Peyer's patch (tissue), 4 donors: ENCODE data around the gene DEFB132.
"Not testable (repeated sequence)": the region's sequence is repeated elsewhere in the genome, so short reads cannot be mapped to it uniquely, and the experiment has no call there.

Experiments
- POLR2A ChIP-seq, 2 donors: fragments of 450-650 bp; IDR thresholded peaks; one replicate each; pipeline ENCODE4 v1.5.1; 2017; ENCODE audit warnings: antibody characterized with exemption in 2 of 2, mild to moderate bottlenecking in 2 of 2, moderate library complexity in 2 of 2
- TF ChIP-seq, protein P1 (sequence below), 6 experiments: fragments of 450-650 bp in 4 of 6; fragments of 200-600 bp in 2 of 6; sonication (generic) in 1 of 6; IDR thresholded peaks; one replicate each; pipeline ENCODE4 v1.5.1; 2017 to 2019; ENCODE audit warnings: antibody characterized with exemption in 6 of 6, mild to moderate bottlenecking in 3 of 6, moderate library complexity in 1 of 6

DNA sequence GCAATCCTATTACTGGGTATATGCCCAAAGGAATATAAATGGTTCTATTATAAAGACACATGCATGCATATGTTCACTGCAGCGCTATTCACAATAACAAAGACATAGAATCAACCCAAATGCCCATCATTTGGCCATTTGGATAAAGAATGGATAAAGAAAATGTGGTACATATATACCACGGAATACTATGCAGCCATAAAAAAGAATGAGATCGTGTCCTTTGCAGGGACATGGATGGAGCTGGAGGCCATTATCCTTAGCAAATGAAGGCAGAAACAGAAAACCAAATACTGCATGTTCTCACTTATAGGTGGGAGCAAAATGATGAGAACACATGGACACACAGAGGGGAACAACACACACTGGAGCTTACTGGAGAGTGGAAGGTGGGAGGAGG is 31.6 kb upstream of the DEFB132 start:
- not testable (repeated sequence) for TF ChIP-seq POLR2A (IDR thresholded peaks at IDR 0.05)
- TF ChIP-seq, protein P1, sequence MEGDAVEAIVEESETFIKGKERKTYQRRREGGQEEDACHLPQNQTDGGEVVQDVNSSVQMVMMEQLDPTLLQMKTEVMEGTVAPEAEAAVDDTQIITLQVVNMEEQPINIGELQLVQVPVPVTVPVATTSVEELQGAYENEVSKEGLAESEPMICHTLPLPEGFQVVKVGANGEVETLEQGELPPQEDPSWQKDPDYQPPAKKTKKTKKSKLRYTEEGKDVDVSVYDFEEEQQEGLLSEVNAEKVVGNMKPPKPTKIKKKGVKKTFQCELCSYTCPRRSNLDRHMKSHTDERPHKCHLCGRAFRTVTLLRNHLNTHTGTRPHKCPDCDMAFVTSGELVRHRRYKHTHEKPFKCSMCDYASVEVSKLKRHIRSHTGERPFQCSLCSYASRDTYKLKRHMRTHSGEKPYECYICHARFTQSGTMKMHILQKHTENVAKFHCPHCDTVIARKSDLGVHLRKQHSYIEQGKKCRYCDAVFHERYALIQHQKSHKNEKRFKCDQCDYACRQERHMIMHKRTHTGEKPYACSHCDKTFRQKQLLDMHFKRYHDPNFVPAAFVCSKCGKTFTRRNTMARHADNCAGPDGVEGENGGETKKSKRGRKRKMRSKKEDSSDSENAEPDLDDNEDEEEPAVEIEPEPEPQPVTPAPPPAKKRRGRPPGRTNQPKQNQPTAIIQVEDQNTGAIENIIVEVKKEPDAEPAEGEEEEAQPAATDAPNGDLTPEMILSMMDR (IDR thresholded peaks at IDR 0.05): not testable (repeated sequence)
